PC-3 (cell line): Measurements from ENCODE around the gene TM4SF18.

Experiments used
- EZH2 ChIP-seq: fragments of 300-600 bp; sonication (generic); IDR thresholded peaks from one replicate; pipeline ENCODE4 v1.6.1; 2017; ENCODE audit warnings: antibody characterized with exemption, mild to moderate bottlenecking, low read length; ENCODE audit not compliant: unreplicated experiment
- TF ChIP-seq, protein P1 (sequence below): fragments of 300-600 bp; sonication (generic); conservative IDR thresholded peaks from 2 replicates; pipeline ENCODE4 v1.5.1; 2017; ENCODE audit warnings: antibody characterized with exemption, low read depth, mild to moderate bottlenecking, low read length

DNA sequence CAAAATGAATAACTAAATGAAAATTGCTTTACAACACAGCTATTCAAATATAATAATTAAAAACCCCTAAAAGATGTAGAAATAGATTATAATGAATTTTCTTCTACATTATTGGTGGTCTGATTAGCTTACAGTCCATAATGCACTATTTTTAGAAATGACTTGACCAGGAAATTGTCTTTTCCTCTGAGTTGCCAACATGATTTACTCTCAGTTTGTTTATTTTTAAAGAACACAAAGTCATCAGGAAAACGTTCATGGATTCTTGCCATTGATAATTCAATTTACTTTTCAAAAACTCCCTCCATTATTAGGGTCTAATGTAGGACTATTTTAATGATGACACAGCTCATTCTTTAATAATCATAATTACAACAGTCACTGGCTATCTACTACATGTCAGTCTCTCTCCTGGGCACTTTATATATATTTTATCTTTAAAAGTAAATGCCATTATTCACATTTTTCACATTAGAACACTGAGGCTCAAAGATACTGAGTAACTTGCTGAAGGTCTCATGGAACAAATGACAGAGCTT lies 1.1 kb downstream of the TM4SF18 start:
- TF ChIP-seq, protein P1, sequence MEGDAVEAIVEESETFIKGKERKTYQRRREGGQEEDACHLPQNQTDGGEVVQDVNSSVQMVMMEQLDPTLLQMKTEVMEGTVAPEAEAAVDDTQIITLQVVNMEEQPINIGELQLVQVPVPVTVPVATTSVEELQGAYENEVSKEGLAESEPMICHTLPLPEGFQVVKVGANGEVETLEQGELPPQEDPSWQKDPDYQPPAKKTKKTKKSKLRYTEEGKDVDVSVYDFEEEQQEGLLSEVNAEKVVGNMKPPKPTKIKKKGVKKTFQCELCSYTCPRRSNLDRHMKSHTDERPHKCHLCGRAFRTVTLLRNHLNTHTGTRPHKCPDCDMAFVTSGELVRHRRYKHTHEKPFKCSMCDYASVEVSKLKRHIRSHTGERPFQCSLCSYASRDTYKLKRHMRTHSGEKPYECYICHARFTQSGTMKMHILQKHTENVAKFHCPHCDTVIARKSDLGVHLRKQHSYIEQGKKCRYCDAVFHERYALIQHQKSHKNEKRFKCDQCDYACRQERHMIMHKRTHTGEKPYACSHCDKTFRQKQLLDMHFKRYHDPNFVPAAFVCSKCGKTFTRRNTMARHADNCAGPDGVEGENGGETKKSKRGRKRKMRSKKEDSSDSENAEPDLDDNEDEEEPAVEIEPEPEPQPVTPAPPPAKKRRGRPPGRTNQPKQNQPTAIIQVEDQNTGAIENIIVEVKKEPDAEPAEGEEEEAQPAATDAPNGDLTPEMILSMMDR: no peak
- no peak for TF ChIP-seq EZH2
